NCI-H345 treated with DMSO at 0.1 percent for 48 hours (cell line): Measurements from ENCODE around the gene PHACTR3.

Experiments used
- DNase-seq: peaks from one replicate; lab custom pipeline; 2025; ENCODE audit not compliant: unreplicated experiment; lab: John Stamatoyannopoulos, UW

Gene PHACTR3

GRCh38 chr20:59588236-59588855 is 16.0 kb upstream of the PHACTR3 start:
- DNase-seq = no peak

- DNase-seq = no peak
These were observed 15.2 kb upstream of the PHACTR3 start for GRCh38 chr20:59589086-59589684.

GRCh38 chr20:59591061-59591460 is 13.3 kb upstream of the PHACTR3 start:
- no peak for DNase-seq

GRCh38 chr20:59596690-59597089 is 7.7 kb upstream of the PHACTR3 start:
- no peak for DNase-seq

- no peak for DNase-seq
These were observed 7.1 kb upstream of the PHACTR3 start for GRCh38 chr20:59597240-59597639.

GRCh38 chr20:59598625-59599310 is 5.6 kb upstream of the PHACTR3 start:
- peak; percentile 2 for DNase-seq

- DNase-seq = no peak
These were observed 4.4 kb upstream of the PHACTR3 start for GRCh38 chr20:59599941-59600340.

GRCh38 chr20:59600472-59600871 is 3.9 kb upstream of the PHACTR3 start:
- no peak for DNase-seq

GRCh38 chr20:59602546-59603080 is 1.7 kb upstream of the PHACTR3 start:
- DNase-seq = no peak

GRCh38 chr20:59603176-59603575 is 1.2 kb upstream of the PHACTR3 start:
- no peak for DNase-seq

- DNase-seq = no peak
These were observed 631 bp downstream of the PHACTR3 start for GRCh38 chr20:59604741-59605600.

GRCh38 chr20:59605601-59606364 is 1.4 kb downstream of the PHACTR3 start:
- DNase-seq = no peak

- DNase-seq = no peak
These were observed 2.2 kb downstream of the PHACTR3 start for GRCh38 chr20:59606566-59606965.

- DNase-seq = no peak
These were observed 4.1 kb downstream of the PHACTR3 start for GRCh38 chr20:59608396-59608795.

GRCh38 chr20:59608871-59609270 is 4.5 kb downstream of the PHACTR3 start:
- no peak for DNase-seq

GRCh38 chr20:59611286-59611685 is 6.9 kb downstream of the PHACTR3 start:
- no peak for DNase-seq

- no peak for DNase-seq
These were observed 9.5 kb downstream of the PHACTR3 start for GRCh38 chr20:59613861-59614260.

- DNase-seq = no peak
These were observed 10.4 kb downstream of the PHACTR3 start for GRCh38 chr20:59614714-59615113.

- DNase-seq = no peak
These were observed 12.0 kb downstream of the PHACTR3 start for GRCh38 chr20:59616306-59616705.

GRCh38 chr20:59617221-59617620 is 12.9 kb downstream of the PHACTR3 start:
- DNase-seq = no peak

GRCh38 chr20:59618131-59618530 is 13.8 kb downstream of the PHACTR3 start:
- DNase-seq = no peak
